MM.1S (cell line): Measurements from ENCODE around the gene SGMS1.
A peak's percentile ranks its signal among the peaks of the same experiment; 100 is the strongest.

Experiments
- DNase-seq: peaks from one replicate; pipeline ENCODE4 v3.0.0-alpha.2; 2015
- H2AFZ ChIP-seq: fragments of 300-600 bp; sonication (generic); 2 replicates; pipeline ENCODE4 v1.6.0; 2016; ENCODE audit warnings: antibody characterized with exemption, low read length
- H3F3A ChIP-seq: fragments of 300-600 bp; sonication (generic); 2 replicates; pipeline ENCODE4 v1.6.1; 2016; ENCODE audit warnings: mild to moderate bottlenecking, antibody characterized with exemption, low read length, moderate library complexity, mixed read lengths; ENCODE audit not compliant: insufficient read depth
- H3K27ac ChIP-seq: fragments of 300-600 bp; sonication (generic); 2 replicates; pipeline ENCODE4 v1.5.1; 2016; ENCODE audit warnings: mild to moderate bottlenecking, low read length
- H3K27me3 ChIP-seq: fragments of 300-600 bp; sonication (generic); replicated peaks from 2 replicates; pipeline ENCODE4 v1.6.0; 2016; ENCODE audit warnings: low read length; ENCODE audit not compliant: insufficient read depth
- H3K36me3 ChIP-seq: fragments of 300-600 bp; sonication (generic); replicated peaks from 2 replicates; pipeline ENCODE4 v1.6.1; 2016; ENCODE audit warnings: mild to moderate bottlenecking, low read length, mixed read lengths; ENCODE audit not compliant: insufficient read depth
- H3K4me1 ChIP-seq: fragments of 300-600 bp; sonication (generic); 2 replicates; pipeline ENCODE4 v1.6.1; 2016; ENCODE audit warnings: low read length, mixed read lengths
- H3K4me2 ChIP-seq: fragments of 300-600 bp; sonication (generic); 2 replicates; pipeline ENCODE4 v1.6.0; 2016; ENCODE audit warnings: low read depth, low read length
- H3K4me3 ChIP-seq: fragments of 300-600 bp; sonication (generic); 2 replicates; pipeline ENCODE4 v1.5.1; 2016; ENCODE audit warnings: low read length, mixed read lengths
- H3K79me2 ChIP-seq: fragments of 300-600 bp; sonication (generic); 2 replicates; pipeline ENCODE4 v1.6.1; 2016; ENCODE audit warnings: mixed run types, low read length, mixed read lengths
- H3K9ac ChIP-seq: fragments of 300-600 bp; sonication (generic); 2 replicates; pipeline ENCODE4 v1.6.1; 2016; ENCODE audit warnings: low read length, mixed read lengths
- H3K9me2 ChIP-seq: fragments of 300-600 bp; sonication (generic); replicated peaks from 2 replicates; pipeline ENCODE4 v1.6.1; 2016; ENCODE audit warnings: mild to moderate bottlenecking, low read length, mixed read lengths; ENCODE audit not compliant: insufficient read depth
- H3K9me3 ChIP-seq: fragments of 300-600 bp; sonication (generic); replicated peaks from 2 replicates; pipeline ENCODE4 v1.6.1; 2016; ENCODE audit warnings: mild to moderate bottlenecking, low read length, mixed read lengths; ENCODE audit not compliant: insufficient read depth
- H4K20me1 ChIP-seq: fragments of 300-600 bp; sonication (generic); 2 replicates; pipeline ENCODE4 v1.6.1; 2016; ENCODE audit warnings: mild to moderate bottlenecking, low read length, moderate library complexity, mixed read lengths; ENCODE audit not compliant: insufficient read depth
- CTCF ChIP-seq: fragments of 300-600 bp; sonication (generic); IDR thresholded peaks from 2 replicates; pipeline ENCODE4 v1.5.1; 2016; ENCODE audit warnings: antibody characterized with exemption, low read length, mixed read lengths
- EZH2 ChIP-seq: fragments of 300-600 bp; sonication (generic); optimal IDR thresholded peaks from 2 replicates; pipeline ENCODE3; 2017; ENCODE audit warnings: low read depth, mild to moderate bottlenecking, antibody characterized with exemption, low read length, mixed read lengths
- EZH2phosphoT487 ChIP-seq: fragments of 300-600 bp; sonication (generic); IDR thresholded peaks from 2 replicates; pipeline ENCODE4 v1.6.1; 2018; ENCODE audit warnings: antibody characterized with exemption, low read length

Gene SGMS1

GRCh38 chr10:50653758-50654157, 30.0 kb upstream of the SGMS1 start:
- Histone ChIP-seq H3K4me3 (no peak overlapping the region), H3K79me2 (peaks cover 3% of the 10 kb centered on the region; the same call in 1 of the 2 replicates), H3K9me2 (no peaks in the 10 kb centered on the region), H3K27ac (peak overlapping the region; percentile 17; the same call in 1 of the 2 replicates), H3F3A (peaks cover 6% of the 10 kb centered on the region; the same call in 1 of the 2 replicates), H2AFZ (no peak overlapping the region; the same call in 1 of the 2 replicates), H3K4me1 (peaks cover 25% of the 10 kb centered on the region), H4K20me1 (no peaks in the 10 kb centered on the region), H3K27me3 (no peaks in the 10 kb centered on the region), H3K9ac (no peak overlapping the region), H3K4me2 (peak overlapping the region; percentile 76; the same call in 1 of the 2 replicates), H3K36me3 (no peaks in the 10 kb centered on the region), H3K9me3 (no peaks in the 10 kb centered on the region)
- no peak for DNase-seq
- no peak for TF ChIP-seq EZH2phosphoT487
- no peak for TF ChIP-seq EZH2
- TF ChIP-seq CTCF: no peak

DNA sequence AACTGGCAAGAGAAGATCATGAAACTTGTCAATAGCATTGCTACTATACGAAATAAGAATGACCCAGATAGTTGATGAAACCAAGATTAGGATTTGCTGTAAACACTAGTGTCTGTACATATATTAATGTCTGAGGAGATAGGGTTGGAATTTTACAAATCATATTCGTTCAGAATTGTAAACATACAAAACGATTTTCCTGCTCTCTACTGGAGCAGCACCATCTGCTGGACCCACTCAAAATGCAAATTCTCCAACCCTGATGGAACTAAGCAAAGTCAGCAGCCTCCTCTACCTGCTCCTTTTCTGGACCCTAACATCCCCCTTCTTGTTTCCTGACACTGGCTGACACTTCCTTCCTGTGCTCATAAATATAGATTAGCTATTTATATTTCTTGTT, 29.4 kb upstream of the SGMS1 start:
- Histone ChIP-seq H3K9me3 (no peaks in the 10 kb centered on the region), H4K20me1 (no peaks in the 10 kb centered on the region), H3K4me1 (peaks cover 25% of the 10 kb centered on the region), H2AFZ (0 out of 2 replicates have a peak overlapping the region, but pooled peaks have one; percentile 28), H3F3A (peaks cover 6% of the 10 kb centered on the region; the same call in 1 of the 2 replicates), H3K9ac (no peak overlapping the region; the same call in 1 of the 2 replicates), H3K27me3 (no peaks in the 10 kb centered on the region), H3K27ac (peak overlapping the region; percentile 17; the same call in 1 of the 2 replicates), H3K9me2 (no peaks in the 10 kb centered on the region), H3K4me3 (peak overlapping the region; percentile 39; the same call in 1 of the 2 replicates), H3K4me2 (peak overlapping the region; percentile 76), H3K79me2 (no peaks in the 10 kb centered on the region; the same call in 1 of the 2 replicates), H3K36me3 (no peaks in the 10 kb centered on the region)
- TF ChIP-seq CTCF: peak; percentile 61
- no peak for TF ChIP-seq EZH2phosphoT487
- TF ChIP-seq EZH2: no peak
- peak; percentile 64 for DNase-seq

- Histone ChIP-seq H3K27me3 (no peaks in the 10 kb centered on the region), H3K9ac (no peak overlapping the region), H3K36me3 (no peaks in the 10 kb centered on the region), H3K79me2 (no peaks in the 10 kb centered on the region), H4K20me1 (no peaks in the 10 kb centered on the region), H3F3A (peaks cover 6% of the 10 kb centered on the region; the same call in 1 of the 2 replicates), H3K27ac (no peak overlapping the region), H3K9me3 (no peaks in the 10 kb centered on the region), H2AFZ (no peak overlapping the region), H3K9me2 (no peaks in the 10 kb centered on the region), H3K4me3 (no peak overlapping the region), H3K4me1 (peaks cover 25% of the 10 kb centered on the region), H3K4me2 (no peak overlapping the region)
- no peak for DNase-seq
- TF ChIP-seq CTCF: no peak
- no peak for TF ChIP-seq EZH2
- TF ChIP-seq EZH2phosphoT487: no peak
These were observed 28.1 kb upstream of the SGMS1 start for GRCh38 chr10:50651808-50652207.
